Activated T-helper 1 cell treated with Interleukin-2 at 50 U/mL for 16 hours (primary cell): ENCODE data around the gene ZNF581.

Experiments
- DNase-seq: peaks from one replicate; pipeline ENCODE4 v3.0.0-alpha.2; 2020; ENCODE audit warnings: low read depth

The ZNF581 gene

GRCh38 chr19:55694656-55695491 lies 51.4 kb downstream of the ZNF581 start:
- no peak for DNase-seq
